Mesothelial cell of epicardium (in vitro differentiated cells): Measurements from ENCODE around the gene TMEM116. TPM values are rescaled to one million over a fixed set of nuclear protein-coding genes. Genes with fewer than 3 reads are reported as not detected.
"Not testable (repeated sequence)": the region's sequence is repeated elsewhere in the genome, so short reads cannot be mapped to it uniquely, and the experiment has no call there.

ENCODE experiments used
- DNase-seq, 2 experiments: peaks; one replicate each; pipeline ENCODE4 v3.0.0; 2021; ENCODE audit warnings: low spot score in 2 of 2; ENCODE audit not compliant: unreplicated experiment in 2 of 2
- H3K27ac Mint-ChIP-seq: 2 replicates; pipeline ENCODE4 v1.8.0; 2021; ENCODE audit warnings: mixed read lengths
- H3K27me3 Mint-ChIP-seq: 2 replicates; pipeline ENCODE4 v1.8.0; 2021; ENCODE audit warnings: low read depth, mixed read lengths
- H3K36me3 Mint-ChIP-seq: 2 replicates; pipeline ENCODE4 v1.8.0; 2021; ENCODE audit warnings: mixed read lengths
- H3K4me1 Mint-ChIP-seq: 2 replicates; pipeline ENCODE4 v1.8.0; 2021; ENCODE audit warnings: mixed read lengths
- H3K4me3 Mint-ChIP-seq: 2 replicates; pipeline ENCODE4 v1.8.0; 2021; ENCODE audit warnings: mild to moderate bottlenecking, moderate library complexity, mixed read lengths
- H3K9me3 Mint-ChIP-seq: 2 replicates; pipeline ENCODE4 v1.8.0; 2021; ENCODE audit warnings: mixed read lengths
- CTCF ChIP-seq: fragments of 200-600 bp; sonication (generic); IDR thresholded peaks from one replicate; pipeline ENCODE4 v1.5.0; 2021; ENCODE audit warnings: antibody characterized with exemption; ENCODE audit not compliant: unreplicated experiment
- total RNA-seq: library from RNA; stranded (reverse); gene quantifications from 3 replicates; pipeline ENCODE4 v1.2.1, GENCODE V29; 2021

Gene TMEM116
- total RNA-seq, 1 donor from 2014 or later: 12.0 TPM

GRCh38 chr12:111997300-111997699 lies 15.7 kb downstream of the TMEM116 start:
- Mint-ChIP-seq H3K9me3 (no peaks in the 10 kb centered on the region), H3K27ac (no peak overlapping the region), H3K27me3 (no peaks in the 10 kb centered on the region), H3K4me1 (peaks cover 13% of the 10 kb centered on the region), H3K36me3 (no peaks in the 10 kb centered on the region), H3K4me3 (no peak overlapping the region)
- no peak for TF ChIP-seq CTCF
- no peak for DNase-seq

- H3K27ac Mint-ChIP-seq: no peak overlapping the region
- H3K4me3 Mint-ChIP-seq: no peak overlapping the region
- no peak for DNase-seq
- no peaks in the 10 kb centered on the region for H3K9me3 Mint-ChIP-seq
- peaks cover 2% of the 10 kb centered on the region for H3K36me3 Mint-ChIP-seq
- H3K4me1 Mint-ChIP-seq: peaks cover 13% of the 10 kb centered on the region
- H3K27me3 Mint-ChIP-seq: no peaks in the 10 kb centered on the region
- no peak for TF ChIP-seq CTCF
Observed at GRCh38 chr12:111995782-111996480, 17.0 kb downstream of the TMEM116 start.

GRCh38 chr12:111994211-111995111 lies 18.5 kb downstream of the TMEM116 start:
- peak overlapping the region; percentile 1 for H3K4me3 Mint-ChIP-seq
- not testable (repeated sequence) for H3K36me3 Mint-ChIP-seq, DNase-seq, H3K9me3 Mint-ChIP-seq, H3K27me3 Mint-ChIP-seq
- peak overlapping the region; percentile 85 for H3K27ac Mint-ChIP-seq
- H3K4me1 Mint-ChIP-seq: peaks cover 12% of the 10 kb centered on the region

- H3K27ac Mint-ChIP-seq: no peak overlapping the region
- H3K36me3 Mint-ChIP-seq: peaks cover 8% of the 10 kb centered on the region
- H3K27me3 Mint-ChIP-seq: no peaks in the 10 kb centered on the region
- H3K4me1 Mint-ChIP-seq: peaks cover 12% of the 10 kb centered on the region
- H3K4me3 Mint-ChIP-seq: no peak overlapping the region
- no peak for DNase-seq
- no peak for TF ChIP-seq CTCF
- H3K9me3 Mint-ChIP-seq: no peaks in the 10 kb centered on the region
Observed at GRCh38 chr12:111993292-111994150, 19.4 kb downstream of the TMEM116 start.

- TF ChIP-seq CTCF: no peak
- Mint-ChIP-seq H3K4me3 (no peak overlapping the region), H3K4me1 (peaks cover 12% of the 10 kb centered on the region), H3K27me3 (no peaks in the 10 kb centered on the region), H3K36me3 (peaks cover 13% of the 10 kb centered on the region), H3K27ac (no peak overlapping the region), H3K9me3 (peaks cover 6% of the 10 kb centered on the region)
- no peak for DNase-seq
Observed at GRCh38 chr12:111992464-111992863, 20.5 kb downstream of the TMEM116 start.
